ENCODE results near the gene ISOC1.

ISOC1 gene

DNA sequence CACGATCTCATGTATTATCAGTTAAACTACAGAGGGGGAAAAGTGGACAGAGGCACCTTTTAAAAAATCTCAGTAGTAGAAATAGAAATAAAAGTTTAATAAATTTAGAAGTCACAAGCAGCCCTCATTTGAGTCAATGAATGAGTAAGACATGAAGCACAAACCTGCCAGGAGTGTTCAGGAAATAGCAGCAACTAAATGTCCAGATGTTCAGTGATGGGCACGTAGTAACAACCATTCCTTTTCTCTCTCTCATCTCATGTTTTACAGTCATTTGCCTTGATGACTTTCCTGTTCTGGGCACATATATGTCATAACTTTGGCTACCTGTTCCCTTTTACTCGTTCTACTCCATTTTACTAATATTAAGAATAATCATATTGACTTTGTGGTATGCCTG is 17.7 kb downstream of the ISOC1 start:
- Histone ChIP-seq H3K23ac (ENCODE audit: low read depth, low read length, poor library complexity) (no peak overlapping the region), H2AFZ (ENCODE audit: low read length) (no peak overlapping the region), H3K9ac (ENCODE audit: low read depth, low read length, poor library complexity) (no peak overlapping the region), H3K79me1 (ENCODE audit: low read depth, low read length) (no peaks in the 10 kb centered on the region), H2BK12ac (ENCODE audit: low read length) (no peak overlapping the region), H3K4ac (ENCODE audit: low read length) (no peak overlapping the region), H3K14ac (ENCODE audit: low read length) (no peak overlapping the region), H3K18ac (ENCODE audit: low read length) (no peak overlapping the region), H4K91ac (ENCODE audit: low read depth, low read length, poor library complexity) (no peak overlapping the region), H3K27ac (replicated peaks; ENCODE audit: low read length) (no peak overlapping the region), H2BK15ac (ENCODE audit: low read length) (no peak overlapping the region), H3K4me1 (ENCODE audit: control insufficient read depth in 2 of 2, insufficient read depth in 1 of 2, low read depth in 1 of 2, low read length in 2 of 2) (no peaks in the 10 kb centered on the region), H3K9me3 (replicated peaks in 1 of 2; ENCODE audit: control insufficient read depth in 2 of 2, insufficient read depth in 1 of 2, low read depth in 1 of 2, low read length in 2 of 2) (no peaks in the 10 kb centered on the region), H2BK120ac (ENCODE audit: low read depth, low read length) (no peak overlapping the region), H3K27me3 (ENCODE audit: control insufficient read depth in 3 of 3, insufficient read depth in 3 of 3, low read depth in 1 of 3, low read length in 3 of 3) (no peaks in the 10 kb centered on the region), H4K8ac (ENCODE audit: low read depth, low read length) (no peak overlapping the region), H3K36me3 (replicated peaks in 1 of 2; ENCODE audit: control insufficient read depth in 2 of 2, insufficient read depth in 2 of 2, low read length in 2 of 2) (peaks cover 2 to 18% of the 10 kb centered on the region in 2 donors), H3K4me3 (ENCODE audit: low read length in 2 of 2) (no peak overlapping the region), H2AK5ac (ENCODE audit: low read depth, low read length) (no peak overlapping the region), H2BK5ac (ENCODE audit: low read length) (no peak overlapping the region), H3K4me2 (ENCODE audit: insufficient read depth, low read length, poor library complexity, severe bottlenecking) (no peak overlapping the region)
- DNase-seq (ENCODE audit: low spot score) = no peak
- WGBS, 2 donors (ENCODE audit: extremely low coverage in 2 of 2, insufficient read length in 2 of 2, insufficient replicate concordance in 1 of 2) = no CpG with 5 or more reads among the region's 3 CpGs

DNA sequence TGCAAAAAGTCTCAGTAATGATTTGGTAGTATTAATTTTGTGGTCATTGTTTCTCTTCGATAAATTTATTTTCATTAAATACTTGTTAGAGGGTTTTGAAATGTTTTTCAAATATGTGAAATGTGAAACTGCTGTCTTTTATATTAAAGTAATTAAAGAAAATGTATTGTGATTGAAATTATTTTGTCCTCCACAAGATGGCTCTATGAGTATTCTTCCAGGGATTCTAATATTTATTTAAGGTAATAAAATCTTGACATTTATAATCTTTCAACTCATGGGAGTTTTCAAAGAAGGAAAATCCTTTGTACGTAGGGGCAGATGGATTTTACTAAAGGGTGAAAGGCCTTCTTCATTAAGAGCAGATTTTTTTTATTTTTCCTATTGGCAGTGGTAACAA is 19.3 kb downstream of the ISOC1 start:
- no peak overlapping the region for H2AK5ac ChIP-seq (ENCODE audit: low read depth, low read length)
- H2BK5ac ChIP-seq (ENCODE audit: low read length) = no peak overlapping the region
- no peak overlapping the region for H2BK120ac ChIP-seq (ENCODE audit: low read depth, low read length)
- H3K9ac ChIP-seq (ENCODE audit: low read depth, low read length, poor library complexity) = no peak overlapping the region
- H3K4me1 ChIP-seq (ENCODE audit: control insufficient read depth in 2 of 2, insufficient read depth in 1 of 2, low read depth in 1 of 2, low read length in 2 of 2) = no peaks in the 10 kb centered on the region
- H3K4ac ChIP-seq (ENCODE audit: low read length) = no peak overlapping the region
- H3K4me3 ChIP-seq (ENCODE audit: low read length in 2 of 2) = no peak overlapping the region
- no peak overlapping the region for H3K4me2 ChIP-seq (ENCODE audit: insufficient read depth, low read length, poor library complexity, severe bottlenecking)
- WGBS, 2 donors (ENCODE audit: extremely low coverage in 2 of 2, insufficient read length in 2 of 2, insufficient replicate concordance in 1 of 2) = no CpG with 5 or more reads among the region's 2 CpGs
- no peak overlapping the region for H2BK12ac ChIP-seq (ENCODE audit: low read length)
- no peak overlapping the region for H3K14ac ChIP-seq (ENCODE audit: low read length)
- no peak overlapping the region for H3K18ac ChIP-seq (ENCODE audit: low read length)
- H4K8ac ChIP-seq (ENCODE audit: low read depth, low read length) = no peak overlapping the region
- no peak overlapping the region for H3K27ac ChIP-seq (replicated peaks; ENCODE audit: low read length)
- DNase-seq (ENCODE audit: low spot score) = no peak
- no peaks in the 10 kb centered on the region for H3K9me3 ChIP-seq (replicated peaks in 1 of 2; ENCODE audit: control insufficient read depth in 2 of 2, insufficient read depth in 1 of 2, low read depth in 1 of 2, low read length in 2 of 2)
- H3K27me3 ChIP-seq (ENCODE audit: control insufficient read depth in 3 of 3, insufficient read depth in 3 of 3, low read depth in 1 of 3, low read length in 3 of 3) = no peaks in the 10 kb centered on the region
- H2AFZ ChIP-seq (ENCODE audit: low read length) = no peak overlapping the region
- no peak overlapping the region for H4K91ac ChIP-seq (ENCODE audit: low read depth, low read length, poor library complexity)
- peaks cover 2 to 9% of the 10 kb centered on the region in 2 donors for H3K36me3 ChIP-seq (replicated peaks in 1 of 2; ENCODE audit: control insufficient read depth in 2 of 2, insufficient read depth in 2 of 2, low read length in 2 of 2)
- H2BK15ac ChIP-seq (ENCODE audit: low read length) = no peak overlapping the region
- H3K23ac ChIP-seq (ENCODE audit: low read depth, low read length, poor library complexity) = no peak overlapping the region
- H3K79me1 ChIP-seq (ENCODE audit: low read depth, low read length) = no peaks in the 10 kb centered on the region

DNA sequence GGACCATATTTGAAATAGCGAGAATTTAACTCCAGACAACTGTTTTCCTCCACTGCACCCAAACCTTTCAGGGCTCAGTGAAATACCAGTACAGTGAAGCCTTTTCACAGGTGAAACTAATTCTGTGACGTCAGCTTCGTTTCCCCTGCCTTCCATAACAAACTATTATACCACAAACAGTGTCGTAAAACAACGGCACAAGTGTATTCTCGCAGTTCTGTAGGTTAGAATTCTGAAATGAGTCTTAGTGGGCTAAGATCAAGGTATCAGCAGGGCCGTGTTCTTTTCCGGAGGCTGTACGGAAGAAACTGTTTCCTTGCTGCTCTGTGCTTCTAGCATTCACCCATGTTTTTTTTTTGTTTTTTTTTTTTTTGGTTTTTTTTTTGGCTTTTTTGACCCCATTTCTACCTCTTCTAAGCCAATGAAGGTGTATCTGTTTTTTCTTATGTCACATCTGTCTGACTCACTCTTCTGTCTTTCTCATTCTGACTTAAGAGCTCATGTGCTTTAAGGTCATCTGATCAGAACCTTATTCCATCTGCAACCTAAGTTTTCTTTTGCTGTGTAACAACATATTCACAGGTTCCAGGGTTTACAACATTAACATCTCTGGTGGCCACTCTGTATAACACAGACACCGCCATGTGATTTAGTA is 20.1 kb downstream of the ISOC1 start:
- Histone ChIP-seq H3K9me3 (replicated peaks in 1 of 2; ENCODE audit: control insufficient read depth in 2 of 2, insufficient read depth in 1 of 2, low read depth in 1 of 2, low read length in 2 of 2) (no peaks in the 10 kb centered on the region), H3K23ac (ENCODE audit: low read depth, low read length, poor library complexity) (no peak overlapping the region), H3K9ac (ENCODE audit: low read depth, low read length, poor library complexity) (no peak overlapping the region), H3K4me3 (ENCODE audit: low read length in 2 of 2) (no peak overlapping the region), H3K18ac (ENCODE audit: low read length) (no peak overlapping the region), H2BK120ac (ENCODE audit: low read depth, low read length) (no peak overlapping the region), H4K91ac (ENCODE audit: low read depth, low read length, poor library complexity) (no peak overlapping the region), H3K79me1 (ENCODE audit: low read depth, low read length) (no peaks in the 10 kb centered on the region), H2BK12ac (ENCODE audit: low read length) (no peak overlapping the region), H2AFZ (ENCODE audit: low read length) (no peak overlapping the region), H4K8ac (ENCODE audit: low read depth, low read length) (no peak overlapping the region), H3K27ac (replicated peaks; ENCODE audit: low read length) (no peak overlapping the region), H3K4me1 (ENCODE audit: control insufficient read depth in 2 of 2, insufficient read depth in 1 of 2, low read depth in 1 of 2, low read length in 2 of 2) (no peaks in the 10 kb centered on the region), H3K14ac (ENCODE audit: low read length) (no peak overlapping the region), H3K36me3 (replicated peaks in 1 of 2; ENCODE audit: control insufficient read depth in 2 of 2, insufficient read depth in 2 of 2, low read length in 2 of 2) (peaks cover 2 to 8% of the 10 kb centered on the region in 2 donors), H3K27me3 (ENCODE audit: control insufficient read depth in 3 of 3, insufficient read depth in 3 of 3, low read depth in 1 of 3, low read length in 3 of 3) (no peaks in the 10 kb centered on the region), H3K4me2 (ENCODE audit: insufficient read depth, low read length, poor library complexity, severe bottlenecking) (no peak overlapping the region), H2BK5ac (ENCODE audit: low read length) (no peak overlapping the region), H2BK15ac (ENCODE audit: low read length) (no peak overlapping the region), H2AK5ac (ENCODE audit: low read depth, low read length) (no peak overlapping the region), H3K4ac (ENCODE audit: low read length) (no peak overlapping the region)
- WGBS, 2 donors (ENCODE audit: extremely low coverage in 2 of 2, insufficient read length in 2 of 2, insufficient replicate concordance in 1 of 2) = no CpG with 5 or more reads among the region's 10 CpGs
- DNase-seq (ENCODE audit: low spot score) = no peak

DNA sequence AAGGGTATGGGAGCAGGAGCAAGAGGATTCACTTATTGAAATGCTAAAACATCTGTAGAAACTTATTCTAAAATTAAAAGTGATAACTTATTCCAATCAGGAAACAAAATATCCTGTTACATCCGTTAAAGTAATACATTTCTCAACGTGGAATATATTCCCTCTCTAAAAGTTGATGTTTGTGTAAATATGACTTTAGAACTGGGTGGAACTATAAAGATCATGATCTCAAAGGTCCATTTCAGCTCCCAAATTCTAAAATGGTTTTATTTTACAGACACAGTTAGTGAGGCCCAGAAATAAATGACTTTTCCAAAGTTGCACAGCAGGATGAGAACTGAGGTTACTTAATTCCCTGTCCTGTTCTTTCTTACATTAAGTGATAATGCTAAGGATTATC is 21.1 kb downstream of the ISOC1 start:
- no peak for DNase-seq (ENCODE audit: low spot score)
- no CpG with 5 or more reads among the region's 2 CpGs for WGBS, 2 donors (ENCODE audit: extremely low coverage in 2 of 2, insufficient read length in 2 of 2, insufficient replicate concordance in 1 of 2)
- no peak overlapping the region for H2BK12ac ChIP-seq (ENCODE audit: low read length)

More for the DNA sequence above, 21.1 kb downstream of the ISOC1 start:
- H3K79me1 ChIP-seq (ENCODE audit: low read depth, low read length) = no peaks in the 10 kb centered on the region
- no peak overlapping the region for H3K23ac ChIP-seq (ENCODE audit: low read depth, low read length, poor library complexity)
- H3K9me3 ChIP-seq (replicated peaks in 1 of 2; ENCODE audit: control insufficient read depth in 2 of 2, insufficient read depth in 1 of 2, low read depth in 1 of 2, low read length in 2 of 2) = no peaks in the 10 kb centered on the region
- no peak overlapping the region for H2BK120ac ChIP-seq (ENCODE audit: low read depth, low read length)
- no peak overlapping the region for H2BK5ac ChIP-seq (ENCODE audit: low read length)
- no peak overlapping the region for H3K9ac ChIP-seq (ENCODE audit: low read depth, low read length, poor library complexity)
- H3K14ac ChIP-seq (ENCODE audit: low read length) = no peak overlapping the region
- peaks cover 2 to 5% of the 10 kb centered on the region in 2 donors for H3K36me3 ChIP-seq (replicated peaks in 1 of 2; ENCODE audit: control insufficient read depth in 2 of 2, insufficient read depth in 2 of 2, low read length in 2 of 2)
- no peaks in the 10 kb centered on the region for H3K27me3 ChIP-seq (ENCODE audit: control insufficient read depth in 3 of 3, insufficient read depth in 3 of 3, low read depth in 1 of 3, low read length in 3 of 3)
- no peak overlapping the region for H2AK5ac ChIP-seq (ENCODE audit: low read depth, low read length)
- no peak overlapping the region for H4K8ac ChIP-seq (ENCODE audit: low read depth, low read length)
- H3K4ac ChIP-seq (ENCODE audit: low read length) = no peak overlapping the region
- no peak overlapping the region for H2AFZ ChIP-seq (ENCODE audit: low read length)
- no peak overlapping the region for H3K4me3 ChIP-seq (ENCODE audit: low read length in 2 of 2)
- no peaks in the 10 kb centered on the region for H3K4me1 ChIP-seq (ENCODE audit: control insufficient read depth in 2 of 2, insufficient read depth in 1 of 2, low read depth in 1 of 2, low read length in 2 of 2)
- no peak overlapping the region for H4K91ac ChIP-seq (ENCODE audit: low read depth, low read length, poor library complexity)
- no peak overlapping the region for H2BK15ac ChIP-seq (ENCODE audit: low read length)
- no peak overlapping the region for H3K27ac ChIP-seq (replicated peaks; ENCODE audit: low read length)
- no peak overlapping the region for H3K4me2 ChIP-seq (ENCODE audit: insufficient read depth, low read length, poor library complexity, severe bottlenecking)
- no peak overlapping the region for H3K18ac ChIP-seq (ENCODE audit: low read length)

Data from neuronal stem cell (in vitro differentiated cells).